Measurements from ENCODE around the gene STBD1.

The STBD1 gene

GRCh38 chr4:76307660-76308014, 1.1 kb downstream of the STBD1 start:
- no peak for TF ChIP-seq CTCF (IDR thresholded peaks at IDR 0.05; ENCODE audit: control insufficient read depth, extremely low read depth, insufficient read depth)
- DNase-seq (ENCODE audit: low read depth) = no peak
- peak overlapping the region; percentile 85 for H3K4me3 ChIP-seq (ENCODE audit: low read depth, low read length)

- no peak for TF ChIP-seq CTCF (IDR thresholded peaks at IDR 0.05; ENCODE audit: control insufficient read depth, extremely low read depth, insufficient read depth)
- no peak overlapping the region for H3K4me3 ChIP-seq (ENCODE audit: low read depth, low read length)
- no peak for DNase-seq (ENCODE audit: low read depth)
Observed at GRCh38 chr4:76308548-76308947, 2.0 kb downstream of the STBD1 start.

GRCh38 chr4:76309939-76310550, 3.5 kb downstream of the STBD1 start:
- no peak for TF ChIP-seq CTCF (IDR thresholded peaks at IDR 0.05; ENCODE audit: control insufficient read depth, extremely low read depth, insufficient read depth)
- no peak overlapping the region for H3K4me3 ChIP-seq (ENCODE audit: low read depth, low read length)
- no peak for DNase-seq (ENCODE audit: low read depth)

- no peak overlapping the region for H3K4me3 ChIP-seq (ENCODE audit: low read depth, low read length)
- DNase-seq (ENCODE audit: low read depth) = no peak
- TF ChIP-seq CTCF (IDR thresholded peaks at IDR 0.05; ENCODE audit: control insufficient read depth, extremely low read depth, insufficient read depth) = no peak
Observed at GRCh38 chr4:76310683-76311082, 4.2 kb downstream of the STBD1 start.

GRCh38 chr4:76311896-76312331, 5.4 kb downstream of the STBD1 start:
- no peak for DNase-seq (ENCODE audit: low read depth)
- no peak for TF ChIP-seq CTCF (IDR thresholded peaks at IDR 0.05; ENCODE audit: control insufficient read depth, extremely low read depth, insufficient read depth)
- no peak overlapping the region for H3K4me3 ChIP-seq (ENCODE audit: low read depth, low read length)

GRCh38 chr4:76312457-76312856, 5.9 kb downstream of the STBD1 start:
- TF ChIP-seq CTCF (IDR thresholded peaks at IDR 0.05; ENCODE audit: control insufficient read depth, extremely low read depth, insufficient read depth) = no peak
- DNase-seq (ENCODE audit: low read depth) = no peak

GRCh38 chr4:76313547-76313946, 7.0 kb downstream of the STBD1 start:
- DNase-seq (ENCODE audit: low read depth) = no peak
- no peak for TF ChIP-seq CTCF (IDR thresholded peaks at IDR 0.05; ENCODE audit: control insufficient read depth, extremely low read depth, insufficient read depth)
- no peak overlapping the region for H3K4me3 ChIP-seq (ENCODE audit: low read depth, low read length)

More at GRCh38 chr4:76312457-76312856, 5.9 kb downstream of the STBD1 start:
- no peak overlapping the region for H3K4me3 ChIP-seq (ENCODE audit: low read depth, low read length)

Data from LNCaP clone FGC (cell line).